HepG2 (cell line): Measurements from ENCODE around the gene ATXN1L. TPM values are rescaled to one million over a fixed set of nuclear protein-coding genes. Genes with fewer than 3 reads are reported as not detected.

Experiments used
- ATAC-seq: fragments of 200-7000 bp; cut with Tn5 transposase; 3 replicates; pipeline ENCODE4 v1.9.1; 2020; ENCODE audit warnings: mild to moderate bottlenecking, moderate library complexity
- BruUV-seq: library from RNA; stranded (reverse); fragments of 400-500 nt; replicated peaks from 2 replicates; lab custom pipeline; 2021; lab: Mats Ljungman, UMichigan
- CTCF ChIA-PET: fragments of 300-600 bp; formaldehyde crosslinking; extraction: SDS; loops from one replicate; lab custom pipeline; 2021; ENCODE audit warnings: low total read pairs, inconsistent platforms, low intra/inter-chr PET ratio; lab: Yijun Ruan, JAX
- POLR2A ChIA-PET: fragments of 350-600 bp; sonication (Branson Sonifier 250); formaldehyde crosslinking; loops from one replicate; lab custom pipeline; 2020; ENCODE audit warnings: antibody characterized with exemption, inconsistent platforms; lab: Yijun Ruan, JAX
- DNase-seq: peaks from one replicate; pipeline ENCODE4 v3.0.0-alpha.2; 2015; ENCODE audit warnings: low spot score
- FAIRE-seq: peaks from 3 replicates; lab custom pipeline; 2011; peaks lifted over from hg19 to GRCh38; lab: Jason Lieb, UNC
- H2AFZ ChIP-seq: one replicate; pipeline ENCODE4 v1.6.1; 2011; ENCODE audit warnings: low read length, inconsistent platforms
- H3K27ac ChIP-seq: fragments of 300-600 bp; 3 replicates; pipeline ENCODE4 v1.8.0; 2011; ENCODE audit warnings: mixed run types, mild to moderate bottlenecking, mixed read lengths, low read length, inconsistent platforms; ENCODE audit not compliant: insufficient read depth; ENCODE audit errors: extremely low read length
- H3K27me3 ChIP-seq, 2 experiments: fragments of 200-600 bp in 1 of 2; 2 replicates in 1 of 2; 3 replicates in 1 of 2; pipeline versions ENCODE4 v1.6.0 to v1.8.0; 2011; ENCODE audit warnings: low read length in 2 of 2, mild to moderate bottlenecking in 2 of 2, moderate library complexity in 2 of 2, inconsistent platforms in 1 of 2; ENCODE audit not compliant: insufficient read depth in 2 of 2, control insufficient read depth in 1 of 2
- H3K36me3 ChIP-seq, 2 experiments: fragments of 200-600 bp in 1 of 2; replicated peaks in 1 of 2; 2 replicates in 1 of 2; 3 replicates in 1 of 2; pipeline versions ENCODE4 v1.5.1 to v1.8.0; 2011; ENCODE audit warnings: low read length in 2 of 2, inconsistent platforms in 1 of 2; ENCODE audit not compliant: insufficient read depth in 2 of 2, control insufficient read depth in 1 of 2
- H3K4me1 ChIP-seq: 2 replicates; pipeline ENCODE4 v1.5.1; 2012; ENCODE audit warnings: low read length, inconsistent platforms; ENCODE audit not compliant: insufficient read depth
- H3K4me2 ChIP-seq: 2 replicates; pipeline ENCODE4 v1.6.0; 2011; ENCODE audit warnings: low read depth, low read length, inconsistent platforms
- H3K4me3 ChIP-seq, 3 experiments: fragments of 200-600 bp in 1 of 3; sonication (generic), shearing (Covaris generic) in 1 of 3; replicated peaks in 1 of 3; 2 replicates each; pipeline ENCODE4 v1.5.1; 2011 to 2016; ENCODE audit warnings: low read length in 3 of 3, inconsistent platforms in 2 of 3, low read depth in 2 of 3, mild to moderate bottlenecking in 2 of 3, control low read depth in 1 of 3, mixed read lengths in 1 of 3; ENCODE audit not compliant: insufficient read depth in 1 of 3
- H3K79me2 ChIP-seq: one replicate; pipeline ENCODE4 v1.6.1; 2011; ENCODE audit warnings: low read length, inconsistent platforms; ENCODE audit not compliant: insufficient read depth
- H3K9ac ChIP-seq: 2 replicates; pipeline ENCODE4 v1.6.0; 2011; ENCODE audit warnings: mild to moderate bottlenecking, low read depth, low read length, inconsistent platforms; ENCODE audit not compliant: insufficient read depth
- H3K9me3 ChIP-seq: 2 replicates; pipeline ENCODE4 v1.5.1; 2012; ENCODE audit warnings: mild to moderate bottlenecking, low read length
- H4K20me1 ChIP-seq: 2 replicates; pipeline ENCODE4 v1.6.0; 2011; ENCODE audit warnings: inconsistent platforms, mild to moderate bottlenecking, low read length, moderate library complexity; ENCODE audit not compliant: insufficient read depth
- ATF4 ChIP-seq, 2 experiments: fragments of 450-650 bp in 1 of 2; sonication (generic) in 1 of 2; formaldehyde crosslinking; IDR thresholded peaks; 2 replicates each; pipeline versions ENCODE4 v1.5.0 to v1.8.0; 2020 to 2022; ENCODE audit warnings: mild to moderate bottlenecking in 1 of 2, missing genetic modification reagents in 1 of 2
- ATF7 ChIP-seq, 2 experiments: fragments of 450-650 bp in 1 of 2; sonication (generic) in 1 of 2; formaldehyde crosslinking in 1 of 2; IDR thresholded peaks; 2 replicates each; pipeline versions ENCODE4 v1.4.0 to v1.6.1; 2016 to 2020; ENCODE audit warnings: antibody characterized with exemption in 1 of 2, mild to moderate bottlenecking in 1 of 2, missing genetic modification reagents in 1 of 2
- ELF3 ChIP-seq: IDR thresholded peaks from 2 replicates; pipeline ENCODE4 v1.6.1; 2016; ENCODE audit warnings: missing genetic modification reagents, missing compliant biosample characterization
- HDAC6 ChIP-seq: fragments of 200-600 bp; sonication (generic); IDR thresholded peaks from 2 replicates; pipeline ENCODE4 v1.7.0; 2017; ENCODE audit warnings: mild to moderate bottlenecking, antibody characterized with exemption, low read length, low read depth
- MIER2 ChIP-seq: IDR thresholded peaks from 2 replicates; pipeline ENCODE4 v1.6.1; 2016; ENCODE audit warnings: missing biosample characterization, missing genetic modification reagents
- NBN ChIP-seq: fragments of 450-650 bp; conservative IDR thresholded peaks from 2 replicates; pipeline ENCODE4 v1.6.1; 2017
- ZBTB44 ChIP-seq: sonication (generic); formaldehyde crosslinking; IDR thresholded peaks from 2 replicates; pipeline ENCODE4 v1.4.0; 2020; ENCODE audit warnings: missing genetic modification reagents
- ZKSCAN1 ChIP-seq: fragments of 150-350 bp; IDR thresholded peaks from 2 replicates; pipeline ENCODE4 v1.6.1; 2014; ENCODE audit warnings: low read length
- WGBS: methylation state at CpG from one replicate; pipeline ENCODE4 v1.1.6; 2017; ENCODE audit warnings: low lambda C conversion rate; 5-methylcytosine and 5-hydroxymethylcytosine counted together
- in situ Hi-C: cut with HindIII; loops from 2 replicates; pipeline ENCODE4 v1.10.0; 2017; ENCODE audit warnings: low pct_unique_long_range_greater_than_20kb; ENCODE audit not compliant: extremely low pct_ligation_motif_present
- intact Hi-C: fragments of 100-400 bp; cut with micrococcal nuclease; formaldehyde crosslinking; loops from one replicate; pipeline ENCODE4 v1.10.0; 2022; ENCODE audit not compliant: unreplicated experiment
- polyA plus RNA-seq, 8 experiments: library from polyadenylated mRNA; depleted of rRNA in 3 of 8; stranded (reverse) in 7 of 8; unstranded in 1 of 8; fragments of >200 nt; fragmentation: Illumina TruSeq in 4 of 8; extraction: Trizol in 4 of 8; gene quantifications; 2 replicates each; pipeline versions ENCODE4 v1.2.1 to v1.2.3, GENCODE V29; 2011 to 2016; ENCODE audit warnings: low read depth in 4 of 8, missing spikeins in 1 of 8, mixed read lengths in 1 of 8; ENCODE audit not compliant: insufficient read depth in 1 of 8
- total RNA-seq, 5 experiments: library from RNA; depleted of rRNA; stranded (reverse); fragments of >200 nt; fragmentation: Illumina TruSeq; extraction: Trizol; gene quantifications; 2 replicates each; pipeline ENCODE4 v1.2.3, GENCODE V29; 2016; ENCODE audit warnings: low read depth in 1 of 5
- TF ChIP-seq, protein P1 (sequence below): sonication (generic); formaldehyde crosslinking; IDR thresholded peaks from 2 replicates; pipeline ENCODE4 v1.4.0; 2020; ENCODE audit warnings: mild to moderate bottlenecking, missing genetic modification reagents

The ATXN1L gene
- total and polyA plus RNA-seq, 2 of the 13 experiments (the other 11 are each of a cell fraction or from before 2014, with no cell fraction given) = 20.0 to 22.4 TPM

DNA sequence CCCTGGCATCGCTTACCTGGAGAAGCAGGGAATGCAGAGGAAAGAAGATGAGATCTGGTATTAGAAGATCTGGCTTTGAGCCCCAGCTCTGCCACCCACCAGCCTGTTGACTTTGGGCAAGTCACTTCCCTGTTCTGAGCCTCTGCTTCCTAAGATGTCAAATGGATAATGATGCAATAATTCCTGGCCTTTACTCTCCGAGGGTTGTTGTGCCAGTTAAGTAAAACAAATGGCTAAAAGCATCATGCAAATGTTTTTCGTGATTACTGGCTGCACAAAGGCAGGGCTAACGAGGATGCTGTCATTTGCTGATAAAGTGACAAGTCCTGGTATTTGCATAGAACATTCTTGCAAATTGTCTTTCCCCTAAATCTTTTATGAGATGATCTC is 39.5 kb downstream of the ATXN1L start (continued):
- TF ChIP-seq, protein P1, sequence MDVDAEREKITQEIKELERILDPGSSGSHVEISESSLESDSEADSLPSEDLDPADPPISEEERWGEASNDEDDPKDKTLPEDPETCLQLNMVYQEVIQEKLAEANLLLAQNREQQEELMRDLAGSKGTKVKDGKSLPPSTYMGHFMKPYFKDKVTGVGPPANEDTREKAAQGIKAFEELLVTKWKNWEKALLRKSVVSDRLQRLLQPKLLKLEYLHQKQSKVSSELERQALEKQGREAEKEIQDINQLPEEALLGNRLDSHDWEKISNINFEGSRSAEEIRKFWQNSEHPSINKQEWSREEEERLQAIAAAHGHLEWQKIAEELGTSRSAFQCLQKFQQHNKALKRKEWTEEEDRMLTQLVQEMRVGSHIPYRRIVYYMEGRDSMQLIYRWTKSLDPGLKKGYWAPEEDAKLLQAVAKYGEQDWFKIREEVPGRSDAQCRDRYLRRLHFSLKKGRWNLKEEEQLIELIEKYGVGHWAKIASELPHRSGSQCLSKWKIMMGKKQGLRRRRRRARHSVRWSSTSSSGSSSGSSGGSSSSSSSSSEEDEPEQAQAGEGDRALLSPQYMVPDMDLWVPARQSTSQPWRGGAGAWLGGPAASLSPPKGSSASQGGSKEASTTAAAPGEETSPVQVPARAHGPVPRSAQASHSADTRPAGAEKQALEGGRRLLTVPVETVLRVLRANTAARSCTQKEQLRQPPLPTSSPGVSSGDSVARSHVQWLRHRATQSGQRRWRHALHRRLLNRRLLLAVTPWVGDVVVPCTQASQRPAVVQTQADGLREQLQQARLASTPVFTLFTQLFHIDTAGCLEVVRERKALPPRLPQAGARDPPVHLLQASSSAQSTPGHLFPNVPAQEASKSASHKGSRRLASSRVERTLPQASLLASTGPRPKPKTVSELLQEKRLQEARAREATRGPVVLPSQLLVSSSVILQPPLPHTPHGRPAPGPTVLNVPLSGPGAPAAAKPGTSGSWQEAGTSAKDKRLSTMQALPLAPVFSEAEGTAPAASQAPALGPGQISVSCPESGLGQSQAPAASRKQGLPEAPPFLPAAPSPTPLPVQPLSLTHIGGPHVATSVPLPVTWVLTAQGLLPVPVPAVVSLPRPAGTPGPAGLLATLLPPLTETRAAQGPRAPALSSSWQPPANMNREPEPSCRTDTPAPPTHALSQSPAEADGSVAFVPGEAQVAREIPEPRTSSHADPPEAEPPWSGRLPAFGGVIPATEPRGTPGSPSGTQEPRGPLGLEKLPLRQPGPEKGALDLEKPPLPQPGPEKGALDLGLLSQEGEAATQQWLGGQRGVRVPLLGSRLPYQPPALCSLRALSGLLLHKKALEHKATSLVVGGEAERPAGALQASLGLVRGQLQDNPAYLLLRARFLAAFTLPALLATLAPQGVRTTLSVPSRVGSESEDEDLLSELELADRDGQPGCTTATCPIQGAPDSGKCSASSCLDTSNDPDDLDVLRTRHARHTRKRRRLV = no peak
- TF ChIP-seq NBN (no peak), ATF4 (CRISPR knock-in tag; IDR thresholded peaks at IDR 0.05) (peak; percentile 75 to 97; a peak in 3 of 4 replicates), MIER2 (no peak), ATF7 (IDR thresholded peaks at IDR 0.05) (peak; percentile 84), ATF7 (CRISPR knock-in tag; IDR thresholded peaks at IDR 0.05) (no peak), ELF3 (CRISPR knock-in tag) (peak; percentile 64)

DNA sequence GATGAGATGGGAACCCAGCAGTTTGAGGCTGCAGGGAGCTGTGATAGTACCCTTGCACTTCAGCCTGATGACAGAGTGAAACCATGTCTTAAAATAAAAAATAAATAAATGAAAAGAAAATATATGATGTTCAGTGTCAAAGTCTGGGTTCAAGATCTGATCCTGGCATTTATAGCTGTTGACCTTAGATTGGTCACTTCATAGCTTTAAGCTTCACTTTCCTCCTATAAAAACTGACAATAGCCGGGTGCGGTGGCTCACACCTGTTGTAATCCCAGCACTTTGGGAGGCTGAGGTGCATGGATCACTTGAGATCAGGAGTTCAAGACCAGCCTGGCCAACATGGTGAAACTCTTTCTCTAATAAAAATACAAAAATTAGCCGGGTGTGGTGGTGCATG is 43.4 kb downstream of the ATXN1L start:
- BruUV-seq = no TSS peak
- Histone ChIP-seq H3K79me2 (peaks cover 1% of the 10 kb centered on the region), H3K4me2 (no peak overlapping the region), H3K27me3 (no peaks in the 10 kb centered on the region), H3K27ac (no peak overlapping the region), H3K4me3 (no peak overlapping the region), H2AFZ (no peak overlapping the region), H3K9ac (no peak overlapping the region), H3K36me3 (no peaks in the 10 kb centered on the region), H4K20me1 (no peaks in the 10 kb centered on the region), H3K9me3 (no peaks in the 10 kb centered on the region), H3K4me1 (peaks cover 33% of the 10 kb centered on the region)
- 44% methylated on average over 3 of the region's 3 CpGs for WGBS
- DNase-seq (no peak), ATAC-seq (no peak), FAIRE-seq (no peak)
- CTCF ChIA-PET = interaction anchor here (0.7 kb wide), 1 partner anchor 9 kb away, joined by 3 read pairs; no protein-coding TSS in a partner anchor
- intact Hi-C loops (no loop called here), in situ Hi-C loops (no loop called here)
- POLR2A ChIA-PET = no interaction called here
- TF ChIP-seq HDAC6 (no peak), ZBTB44 (CRISPR knock-in tag) (no peak), ZKSCAN1 (no peak)
